H1 (cell line): ENCODE measurements around the gene CD58.
"Not testable (repeated sequence)": the region's sequence is repeated elsewhere in the genome, so short reads cannot be mapped to it uniquely, and the experiment has no call there.

Source experiments
- EZH2 ChIP-seq: fragments of 200-600 bp; sonication (generic); IDR thresholded peaks from 2 replicates; pipeline ENCODE4 v1.7.1; 2012; ENCODE audit warnings: low read depth, mild to moderate bottlenecking, moderate library complexity, low read length, inconsistent platforms; ENCODE audit not compliant: severe bottlenecking
- KDM1A ChIP-seq: fragments of 200-600, 300-600 bp; sonication (generic); IDR thresholded peaks from 2 replicates; pipeline ENCODE4 v1.7.1; 2016; ENCODE audit warnings: mild to moderate bottlenecking, low read length, borderline replicate concordance
- POLR2A ChIP-seq, 2 experiments: IDR thresholded peaks; 1 replicate in 1 of 2; 2 replicates in 1 of 2; pipeline ENCODE4 v1.6.1; 2011; ENCODE audit warnings: low read depth in 2 of 2, low read length in 2 of 2, mild to moderate bottlenecking in 2 of 2; ENCODE audit errors: control extremely low read depth in 1 of 2
- POLR2AphosphoS5 ChIP-seq: IDR thresholded peaks from 2 replicates; pipeline ENCODE4 v1.6.1; 2011; ENCODE audit warnings: low read depth, low read length
- RFX5 ChIP-seq: IDR thresholded peaks from 2 replicates; pipeline ENCODE4 v1.6.1; 2011; ENCODE audit warnings: low read depth, low read length, improper control_type of control experiment, borderline replicate concordance
- SIRT6 ChIP-seq: IDR thresholded peaks from one replicate; pipeline ENCODE4 v1.7.1; 2012; ENCODE audit warnings: low read length, inconsistent platforms
- SP2 ChIP-seq: IDR thresholded peaks from 2 replicates; pipeline ENCODE4 v1.6.1; 2012; ENCODE audit warnings: mild to moderate bottlenecking, low read length, inconsistent platforms
- TF ChIP-seq, protein P1 (sequence below), 3 experiments: IDR thresholded peaks; 1 replicate in 2 of 3; 2 replicates in 1 of 3; pipeline versions ENCODE4 v1.5.1 to v1.6.1; 2011; ENCODE audit warnings: low read length in 3 of 3, mild to moderate bottlenecking in 3 of 3, inconsistent platforms in 2 of 3, low read depth in 1 of 3, moderate library complexity in 1 of 3; ENCODE audit not compliant: insufficient read depth in 1 of 3; ENCODE audit errors: control extremely low read depth in 1 of 3
- TF ChIP-seq, protein P2 (sequence below): IDR thresholded peaks from 2 replicates; pipeline ENCODE4 v1.6.1; 2012; ENCODE audit warnings: inconsistent platforms

DNA sequence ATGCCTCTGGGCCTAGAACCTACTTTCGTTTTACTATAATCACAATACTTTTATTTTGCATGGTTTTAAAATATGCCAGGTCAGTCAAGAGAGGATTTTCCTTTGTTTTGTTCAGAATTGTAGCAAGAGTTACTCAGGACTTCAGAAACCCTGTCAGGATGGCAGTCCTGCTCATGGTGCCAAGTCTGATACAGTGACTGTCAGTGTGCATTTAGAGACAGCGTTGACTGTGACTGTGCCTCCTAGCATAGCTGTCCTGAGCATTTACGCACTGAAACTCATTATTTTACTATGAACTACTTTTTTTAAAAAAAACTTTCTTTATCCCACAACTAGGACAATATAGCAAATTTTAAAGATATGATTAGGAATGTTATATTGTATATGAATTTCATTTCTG is 23.2 kb upstream of the CD58 start:
- TF ChIP-seq, protein P1, sequence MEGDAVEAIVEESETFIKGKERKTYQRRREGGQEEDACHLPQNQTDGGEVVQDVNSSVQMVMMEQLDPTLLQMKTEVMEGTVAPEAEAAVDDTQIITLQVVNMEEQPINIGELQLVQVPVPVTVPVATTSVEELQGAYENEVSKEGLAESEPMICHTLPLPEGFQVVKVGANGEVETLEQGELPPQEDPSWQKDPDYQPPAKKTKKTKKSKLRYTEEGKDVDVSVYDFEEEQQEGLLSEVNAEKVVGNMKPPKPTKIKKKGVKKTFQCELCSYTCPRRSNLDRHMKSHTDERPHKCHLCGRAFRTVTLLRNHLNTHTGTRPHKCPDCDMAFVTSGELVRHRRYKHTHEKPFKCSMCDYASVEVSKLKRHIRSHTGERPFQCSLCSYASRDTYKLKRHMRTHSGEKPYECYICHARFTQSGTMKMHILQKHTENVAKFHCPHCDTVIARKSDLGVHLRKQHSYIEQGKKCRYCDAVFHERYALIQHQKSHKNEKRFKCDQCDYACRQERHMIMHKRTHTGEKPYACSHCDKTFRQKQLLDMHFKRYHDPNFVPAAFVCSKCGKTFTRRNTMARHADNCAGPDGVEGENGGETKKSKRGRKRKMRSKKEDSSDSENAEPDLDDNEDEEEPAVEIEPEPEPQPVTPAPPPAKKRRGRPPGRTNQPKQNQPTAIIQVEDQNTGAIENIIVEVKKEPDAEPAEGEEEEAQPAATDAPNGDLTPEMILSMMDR (IDR thresholded peaks at IDR 0.05; ENCODE audit: control extremely low read depth in 1 of 3, insufficient read depth in 1 of 3, low read depth in 1 of 3, low read length in 3 of 3): not testable (repeated sequence)
- TF ChIP-seq EZH2; SP2; RFX5; POLR2AphosphoS5; SIRT6; KDM1A; POLR2A (IDR thresholded peaks at IDR 0.05; ENCODE audit: control extremely low read depth in 1 of 2, low read depth in 2 of 2, low read length in 2 of 2): not testable (repeated sequence)
- TF ChIP-seq, protein P2, sequence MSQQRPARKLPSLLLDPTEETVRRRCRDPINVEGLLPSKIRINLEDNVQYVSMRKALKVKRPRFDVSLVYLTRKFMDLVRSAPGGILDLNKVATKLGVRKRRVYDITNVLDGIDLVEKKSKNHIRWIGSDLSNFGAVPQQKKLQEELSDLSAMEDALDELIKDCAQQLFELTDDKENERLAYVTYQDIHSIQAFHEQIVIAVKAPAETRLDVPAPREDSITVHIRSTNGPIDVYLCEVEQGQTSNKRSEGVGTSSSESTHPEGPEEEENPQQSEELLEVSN: not testable (repeated sequence)
